GM19324 (cell line): ENCODE measurements around the gene FBXL15.
A peak's percentile ranks its signal among the peaks of the same experiment; 100 is the strongest.

Source experiments
- ATAC-seq: cut with Tn5 transposase; IDR thresholded peaks from one replicate; pipeline ENCODE4 v1.9.1; 2021; ENCODE audit warnings: mild to moderate bottlenecking, moderate library complexity; ENCODE audit not compliant: unreplicated experiment, low FRiP score

Gene FBXL15

GRCh38 chr10:102424916-102425315 lies 4.3 kb downstream of the FBXL15 start:
- ATAC-seq, result no peak

- no peak for ATAC-seq
Measured at GRCh38 chr10:102425444-102425843, 4.8 kb downstream of the FBXL15 start.

- ATAC-seq, result no peak
Measured at GRCh38 chr10:102426803-102427287, 6.2 kb downstream of the FBXL15 start.

- ATAC-seq, result no peak
Measured at GRCh38 chr10:102429468-102429867, 8.8 kb downstream of the FBXL15 start.

- ATAC-seq, result no peak
Measured at GRCh38 chr10:102431452-102432124, 11.0 kb downstream of the FBXL15 start.

DNA sequence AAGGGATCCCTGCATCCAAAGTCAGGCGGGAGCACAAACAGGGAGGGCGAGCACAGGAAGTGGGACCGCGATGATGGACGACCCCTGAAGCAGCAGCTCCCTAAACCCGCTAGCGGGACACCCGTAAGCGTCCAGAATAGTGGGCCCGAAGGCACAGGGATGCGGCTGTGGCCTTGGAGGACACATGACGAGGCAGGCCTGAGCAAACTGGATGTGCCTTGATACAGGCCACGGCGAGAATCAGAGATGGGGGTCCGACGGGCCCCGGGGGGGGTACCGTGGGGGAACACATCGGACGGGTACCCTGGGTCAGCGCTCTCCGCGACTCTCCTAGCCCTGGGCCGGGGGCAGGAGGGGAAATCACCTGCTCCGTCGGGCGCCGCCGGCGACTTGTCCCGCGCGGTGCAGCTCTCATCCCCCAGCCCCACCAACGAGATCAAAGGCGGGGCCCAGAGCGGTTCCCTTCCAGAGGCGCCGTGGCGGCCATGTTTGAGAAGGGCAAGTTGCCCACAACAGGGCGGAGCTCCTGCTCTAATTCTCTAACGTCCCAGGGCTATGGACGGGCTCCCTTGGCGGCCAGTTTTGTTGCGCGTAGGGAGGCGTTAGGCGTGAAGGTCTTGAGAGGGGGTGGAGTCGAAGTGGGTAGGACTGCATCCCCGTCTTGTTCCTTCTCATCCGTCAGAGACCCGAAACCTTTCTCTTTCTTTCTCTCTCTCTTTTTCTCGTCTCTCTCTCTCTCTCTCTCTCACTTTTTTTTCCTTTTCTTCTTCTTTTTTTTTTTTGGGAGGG lies 11.7 kb downstream of the FBXL15 start, which contains the start of gene CUEDC2:
TSS of gene CUEDC2 (minus strand) at position 413 of the 789 bp plus-strand sequence. CDS start 7,386 bp downstream, outside the sequence.
- ATAC-seq, result peak; percentile 84

DNA sequence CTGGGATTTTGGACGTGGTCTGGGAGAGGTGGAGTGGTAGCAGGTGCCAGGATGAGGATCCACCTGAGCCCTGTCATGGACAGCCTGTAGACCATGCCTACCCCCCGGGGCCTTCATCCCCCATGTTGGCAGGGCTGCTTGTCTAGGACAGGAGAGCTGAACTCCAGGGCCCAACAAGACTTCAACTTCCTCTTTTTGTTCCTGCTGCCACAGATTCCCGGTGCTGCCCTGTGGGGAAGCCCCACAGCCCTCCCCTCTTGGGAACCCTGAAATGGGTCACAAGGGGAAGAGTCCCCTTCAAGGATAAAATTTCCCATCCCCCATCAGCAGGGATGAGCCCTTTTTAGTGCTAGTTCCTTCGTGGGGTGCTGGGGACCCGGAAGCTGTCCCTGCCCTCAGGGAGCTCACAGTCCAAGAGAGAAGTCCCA lies 13.0 kb downstream of the FBXL15 start:
- ATAC-seq, result no peak

- no peak for ATAC-seq
Measured at GRCh38 chr10:102434394-102435132, 13.9 kb downstream of the FBXL15 start.

GRCh38 chr10:102435133-102435497 lies 14.5 kb downstream of the FBXL15 start:
- ATAC-seq, result no peak

GRCh38 chr10:102435529-102436233 lies 15.0 kb downstream of the FBXL15 start:
- no peak for ATAC-seq

- ATAC-seq, result no peak
Measured at GRCh38 chr10:102436312-102436711, 15.7 kb downstream of the FBXL15 start.

DNA sequence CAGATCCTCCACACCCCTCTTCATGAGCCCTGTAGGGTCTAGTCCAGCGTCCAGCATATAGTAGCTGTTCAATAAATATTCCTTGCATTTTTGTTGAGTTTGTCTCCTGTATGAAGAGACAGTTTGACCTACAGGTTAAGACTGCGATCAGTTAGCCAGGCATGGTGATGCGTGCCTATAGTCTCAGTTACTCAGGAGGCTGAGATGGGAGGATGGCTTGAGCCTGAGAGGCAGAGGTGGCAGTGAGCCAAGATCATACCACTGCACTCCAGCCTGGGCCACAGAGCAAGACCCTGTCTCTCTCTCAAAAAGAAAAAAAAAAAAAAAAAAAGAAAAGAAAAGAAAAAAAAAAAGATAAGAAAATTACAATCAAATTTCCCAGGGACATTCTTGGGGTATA lies 16.9 kb downstream of the FBXL15 start:
- ATAC-seq, result no peak

DNA sequence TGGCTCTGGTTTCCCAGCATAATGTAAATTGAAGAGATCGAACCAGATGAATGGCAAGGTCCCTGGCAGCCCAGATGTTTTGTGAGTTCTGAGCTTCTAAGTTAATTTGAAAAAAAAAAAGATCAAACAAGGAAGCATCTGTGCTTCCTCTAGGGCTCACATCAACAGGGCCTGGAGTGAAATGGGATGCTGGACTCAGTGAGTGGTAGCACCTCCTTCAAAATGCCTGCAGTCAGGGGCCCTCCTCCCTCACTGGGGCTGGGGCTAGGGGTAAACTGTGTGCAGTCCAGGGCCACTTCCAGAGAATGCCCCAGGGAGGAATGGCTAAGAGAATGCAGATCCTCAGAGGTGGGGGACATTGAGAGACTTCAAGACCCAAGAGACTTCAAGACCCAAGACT lies 17.7 kb downstream of the FBXL15 start:
- no peak for ATAC-seq

GRCh38 chr10:102444851-102445250 lies 24.2 kb downstream of the FBXL15 start:
- ATAC-seq, result no peak

GRCh38 chr10:102449321-102450123 lies 28.9 kb downstream of the FBXL15 start:
- ATAC-seq, result peak; percentile 28

DNA sequence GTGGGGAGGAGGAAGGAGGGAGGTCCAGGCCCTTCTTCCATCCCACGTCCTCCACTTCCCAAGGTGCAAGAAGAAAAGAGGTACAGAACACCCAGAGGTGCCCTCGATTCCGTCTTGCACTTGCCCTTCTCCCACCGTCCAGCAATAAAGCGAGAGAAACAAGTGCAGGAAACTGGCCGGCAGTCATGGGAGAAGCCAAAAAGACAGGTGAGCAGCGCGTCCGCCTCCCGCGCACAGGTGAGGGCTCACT lies 29.4 kb downstream of the FBXL15 start:
- ATAC-seq, result no peak

DNA sequence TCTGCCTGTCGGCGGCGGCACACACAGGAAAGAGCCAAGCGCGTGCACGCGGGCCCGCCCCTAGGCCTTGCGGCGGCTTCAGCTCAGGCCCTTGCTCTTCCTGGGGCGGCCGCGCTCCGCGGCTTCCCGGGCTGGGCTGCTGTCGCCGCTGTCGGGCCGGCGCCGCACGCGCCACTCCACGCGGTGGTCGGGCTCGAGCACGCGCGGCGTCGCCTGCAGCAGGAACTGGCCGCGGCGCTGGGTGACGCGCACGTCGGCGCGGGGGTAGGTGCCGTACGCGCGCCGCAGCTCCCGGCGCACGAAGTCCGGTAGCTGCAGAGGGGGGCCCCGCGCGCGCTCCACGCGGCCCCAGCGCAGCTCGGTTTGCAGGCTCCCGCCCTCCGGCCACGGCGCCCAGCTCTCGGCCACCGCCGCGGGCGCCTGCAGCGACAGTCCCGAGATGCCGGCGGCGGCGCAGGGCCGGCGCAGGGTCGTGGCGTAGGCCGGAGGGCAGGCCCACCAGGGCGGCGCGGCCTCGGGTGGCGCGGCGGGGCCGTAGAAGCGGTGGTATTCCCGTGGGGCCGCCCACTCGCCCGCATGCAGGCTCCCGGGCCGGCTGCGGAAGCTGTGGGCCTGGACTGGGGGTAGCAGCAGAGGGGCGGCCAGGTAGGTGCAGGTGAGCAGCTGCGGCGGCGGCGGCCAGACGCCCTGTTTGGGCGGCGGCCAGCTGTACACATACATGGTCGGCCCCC lies 29.9 kb downstream of the FBXL15 start:
- peak; percentile 87 for ATAC-seq

- no peak for ATAC-seq
Measured at GRCh38 chr10:102451105-102451969, 30.7 kb downstream of the FBXL15 start, which contains the start of gene C10orf95. C10orf95 (minus strand) TSS chr10:102451543; CDS start chr10:102451093, 450 bp downstream.
